Measurements from ENCODE around the gene PROK1.

GRCh38 chr1:110488161-110488560 is 37.2 kb downstream of the PROK1 start:
- TF ChIP-seq, protein P1, sequence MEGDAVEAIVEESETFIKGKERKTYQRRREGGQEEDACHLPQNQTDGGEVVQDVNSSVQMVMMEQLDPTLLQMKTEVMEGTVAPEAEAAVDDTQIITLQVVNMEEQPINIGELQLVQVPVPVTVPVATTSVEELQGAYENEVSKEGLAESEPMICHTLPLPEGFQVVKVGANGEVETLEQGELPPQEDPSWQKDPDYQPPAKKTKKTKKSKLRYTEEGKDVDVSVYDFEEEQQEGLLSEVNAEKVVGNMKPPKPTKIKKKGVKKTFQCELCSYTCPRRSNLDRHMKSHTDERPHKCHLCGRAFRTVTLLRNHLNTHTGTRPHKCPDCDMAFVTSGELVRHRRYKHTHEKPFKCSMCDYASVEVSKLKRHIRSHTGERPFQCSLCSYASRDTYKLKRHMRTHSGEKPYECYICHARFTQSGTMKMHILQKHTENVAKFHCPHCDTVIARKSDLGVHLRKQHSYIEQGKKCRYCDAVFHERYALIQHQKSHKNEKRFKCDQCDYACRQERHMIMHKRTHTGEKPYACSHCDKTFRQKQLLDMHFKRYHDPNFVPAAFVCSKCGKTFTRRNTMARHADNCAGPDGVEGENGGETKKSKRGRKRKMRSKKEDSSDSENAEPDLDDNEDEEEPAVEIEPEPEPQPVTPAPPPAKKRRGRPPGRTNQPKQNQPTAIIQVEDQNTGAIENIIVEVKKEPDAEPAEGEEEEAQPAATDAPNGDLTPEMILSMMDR (IDR thresholded peaks at IDR 0.05), result no peak
- TF ChIP-seq POLR2A (IDR thresholded peaks at IDR 0.05), result no peak

Data from heart left ventricle (tissue), 13 donors.